ENCODE results near the gene GLOD4. TPM values are rescaled to one million over a fixed set of nuclear protein-coding genes. Genes with fewer than 3 reads are reported as not detected.
A peak's percentile ranks its signal among the peaks of the same experiment; 100 is the strongest.

The GLOD4 gene
- total RNA-seq, 1 donor from 2014 or later = 61.8 TPM

DNA sequence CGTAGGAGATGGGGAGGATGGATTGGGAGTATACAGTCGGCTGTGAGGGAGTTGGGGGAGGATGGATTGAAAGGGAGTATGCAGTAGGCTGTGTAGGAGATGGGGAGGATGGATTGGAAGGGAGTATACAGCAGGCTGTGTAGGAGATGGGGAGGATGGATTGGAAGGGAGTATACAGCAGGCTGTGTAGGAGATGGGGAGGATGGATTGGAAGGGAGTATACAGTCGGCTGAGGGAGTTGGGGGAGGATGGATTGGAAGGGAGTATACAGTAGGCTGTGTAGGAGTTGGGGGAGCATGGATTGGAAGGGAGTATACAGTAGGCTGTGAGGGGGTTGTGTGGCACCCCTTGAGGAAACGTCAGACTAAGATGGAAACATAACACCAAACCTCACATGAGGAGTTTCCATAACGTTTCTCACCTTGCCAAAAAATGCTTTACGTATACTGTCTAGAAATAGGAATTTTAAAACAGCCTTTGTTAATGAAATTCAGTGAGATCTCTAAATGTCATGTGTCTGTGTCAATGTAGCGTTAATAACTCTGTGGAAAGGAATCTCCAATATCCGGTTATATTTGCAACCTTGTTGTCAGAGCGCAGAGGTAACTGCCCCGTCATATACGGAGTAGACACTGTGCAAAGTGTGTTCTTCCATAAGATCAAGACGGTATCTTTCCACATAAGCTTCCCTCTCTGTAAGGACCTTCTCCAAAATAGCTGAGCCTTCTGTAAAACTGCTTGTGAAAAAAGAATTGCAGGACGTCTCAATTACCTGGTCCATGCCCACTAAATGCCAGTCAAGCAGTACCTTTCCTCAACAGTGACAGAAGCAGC, 61.2 kb downstream of the GLOD4 start:
- DNase-seq (ENCODE audit: low read depth) = no peak
- H3K36me3 Mint-ChIP-seq (ENCODE audit: low read depth, unreplicated experiment) = no peaks in the 10 kb centered on the region
- Histone ChIP-seq H3K9ac (ENCODE audit: low read length) (no peak overlapping the region), H3K4me3 (ENCODE audit: insufficient read depth, low read depth, low read length) (no peak overlapping the region), H3K27ac (ENCODE audit: low read depth, low read length) (no peak overlapping the region), H3K27me3 (ENCODE audit: insufficient read depth, low read length) (no peaks in the 10 kb centered on the region), H3K9me3 (ENCODE audit: insufficient read depth, low read depth, low read length) (no peaks in the 10 kb centered on the region), H2AFZ (ENCODE audit: low read depth, low read length) (no peak overlapping the region), H3K36me3 (ENCODE audit: insufficient read depth, low read length) (no peaks in the 10 kb centered on the region), H4K20me1 (ENCODE audit: insufficient read depth, low read length) (peaks cover 4% of the 10 kb centered on the region), H3K4me1 (ENCODE audit: insufficient read depth, low read length) (no peaks in the 10 kb centered on the region), H3K4me2 (ENCODE audit: low read length) (no peak overlapping the region), H3K79me2 (ENCODE audit: insufficient read depth, low read length) (no peaks in the 10 kb centered on the region)
- peaks cover 3% of the 10 kb centered on the region for H3K27me3 Mint-ChIP-seq (ENCODE audit: low read depth, unreplicated experiment)
- peak; percentile 29 for FAIRE-seq
- TF ChIP-seq, protein P1, sequence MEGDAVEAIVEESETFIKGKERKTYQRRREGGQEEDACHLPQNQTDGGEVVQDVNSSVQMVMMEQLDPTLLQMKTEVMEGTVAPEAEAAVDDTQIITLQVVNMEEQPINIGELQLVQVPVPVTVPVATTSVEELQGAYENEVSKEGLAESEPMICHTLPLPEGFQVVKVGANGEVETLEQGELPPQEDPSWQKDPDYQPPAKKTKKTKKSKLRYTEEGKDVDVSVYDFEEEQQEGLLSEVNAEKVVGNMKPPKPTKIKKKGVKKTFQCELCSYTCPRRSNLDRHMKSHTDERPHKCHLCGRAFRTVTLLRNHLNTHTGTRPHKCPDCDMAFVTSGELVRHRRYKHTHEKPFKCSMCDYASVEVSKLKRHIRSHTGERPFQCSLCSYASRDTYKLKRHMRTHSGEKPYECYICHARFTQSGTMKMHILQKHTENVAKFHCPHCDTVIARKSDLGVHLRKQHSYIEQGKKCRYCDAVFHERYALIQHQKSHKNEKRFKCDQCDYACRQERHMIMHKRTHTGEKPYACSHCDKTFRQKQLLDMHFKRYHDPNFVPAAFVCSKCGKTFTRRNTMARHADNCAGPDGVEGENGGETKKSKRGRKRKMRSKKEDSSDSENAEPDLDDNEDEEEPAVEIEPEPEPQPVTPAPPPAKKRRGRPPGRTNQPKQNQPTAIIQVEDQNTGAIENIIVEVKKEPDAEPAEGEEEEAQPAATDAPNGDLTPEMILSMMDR (IDR thresholded peaks at IDR 0.05; ENCODE audit: insufficient read depth, low read depth, low read length) = no peak
- TF ChIP-seq EZH2 (IDR thresholded peaks at IDR 0.05; ENCODE audit: insufficient read depth, low read length) = no peak
- H3K4me3 Mint-ChIP-seq (ENCODE audit: unreplicated experiment) = no peak overlapping the region
- H3K9me3 Mint-ChIP-seq (ENCODE audit: unreplicated experiment) = no peaks in the 10 kb centered on the region
- no peaks in the 10 kb centered on the region for H3K4me1 Mint-ChIP-seq (ENCODE audit: low read depth, unreplicated experiment)
- H3K27ac Mint-ChIP-seq (ENCODE audit: unreplicated experiment) = no peak overlapping the region

GRCh38 chr17:718075-718474, 64.0 kb downstream of the GLOD4 start:
- Mint-ChIP-seq H3K27me3 (ENCODE audit: low read depth, unreplicated experiment) (peaks cover 3% of the 10 kb centered on the region), H3K4me1 (ENCODE audit: low read depth, unreplicated experiment) (no peaks in the 10 kb centered on the region), H3K9me3 (ENCODE audit: unreplicated experiment) (no peaks in the 10 kb centered on the region), H3K4me3 (ENCODE audit: unreplicated experiment) (no peak overlapping the region), H3K27ac (ENCODE audit: unreplicated experiment) (no peak overlapping the region), H3K36me3 (ENCODE audit: low read depth, unreplicated experiment) (no peaks in the 10 kb centered on the region)
- H3K4me3 ChIP-seq (ENCODE audit: insufficient read depth, low read depth, low read length) = no peak overlapping the region
- no peak for DNase-seq (ENCODE audit: low read depth)
- H3K9me3 ChIP-seq (ENCODE audit: insufficient read depth, low read depth, low read length) = no peaks in the 10 kb centered on the region
- H3K27me3 ChIP-seq (ENCODE audit: insufficient read depth, low read length) = no peaks in the 10 kb centered on the region
- no peak overlapping the region for H2AFZ ChIP-seq (ENCODE audit: low read depth, low read length)
- TF ChIP-seq EZH2 (IDR thresholded peaks at IDR 0.05; ENCODE audit: insufficient read depth, low read length) = no peak
- TF ChIP-seq, protein P1 (IDR thresholded peaks at IDR 0.05; ENCODE audit: insufficient read depth, low read depth, low read length) = no peak
- peaks cover 17% of the 10 kb centered on the region for H3K79me2 ChIP-seq (ENCODE audit: insufficient read depth, low read length)
- no peak for FAIRE-seq
- H3K36me3 ChIP-seq (ENCODE audit: insufficient read depth, low read length) = no peaks in the 10 kb centered on the region
- H3K4me2 ChIP-seq (ENCODE audit: low read length) = no peak overlapping the region
- H4K20me1 ChIP-seq (ENCODE audit: insufficient read depth, low read length) = peaks cover 16% of the 10 kb centered on the region
- H3K27ac ChIP-seq (ENCODE audit: low read depth, low read length) = no peak overlapping the region
- no peak overlapping the region for H3K9ac ChIP-seq (ENCODE audit: low read length)
- H3K4me1 ChIP-seq (ENCODE audit: insufficient read depth, low read length) = peaks cover 9% of the 10 kb centered on the region

Other genes with a start within 250 kb of the GLOD4 start
- 79.6 and 83.5 TPM in 2 replicates for gene VPS53, start 67.4 kb downstream of the GLOD4 start, total RNA-seq
- gene TLCD3A, start 49.7 kb downstream of the GLOD4 start, total RNA-seq = 25.8 and 26.6 TPM in 2 replicates
- gene GEMIN4, start 30.0 kb downstream of the GLOD4 start, total RNA-seq = 17.3 and 18.4 TPM in 2 replicates
- gene MRM3, start 73 bp upstream of the GLOD4 start, total RNA-seq = 7.7 and 8.3 TPM in 2 replicates
- 104 and 106 TPM in 2 replicates for gene NXN, start 197.5 kb upstream of the GLOD4 start, total RNA-seq
- 20.0 and 20.3 TPM in 2 replicates for gene TIMM22, start 214.8 kb upstream of the GLOD4 start, total RNA-seq